GM12874 (cell line): ENCODE data around the gene EPSTI1.

Experiments
- TF ChIP-seq, protein P1 (sequence below): IDR thresholded peaks from 2 replicates; pipeline ENCODE4 v1.5.1; 2011; ENCODE audit warnings: low read depth, mild to moderate bottlenecking, control low read depth, low read length, moderate library complexity; ENCODE audit not compliant: insufficient read depth

EPSTI1 gene

DNA sequence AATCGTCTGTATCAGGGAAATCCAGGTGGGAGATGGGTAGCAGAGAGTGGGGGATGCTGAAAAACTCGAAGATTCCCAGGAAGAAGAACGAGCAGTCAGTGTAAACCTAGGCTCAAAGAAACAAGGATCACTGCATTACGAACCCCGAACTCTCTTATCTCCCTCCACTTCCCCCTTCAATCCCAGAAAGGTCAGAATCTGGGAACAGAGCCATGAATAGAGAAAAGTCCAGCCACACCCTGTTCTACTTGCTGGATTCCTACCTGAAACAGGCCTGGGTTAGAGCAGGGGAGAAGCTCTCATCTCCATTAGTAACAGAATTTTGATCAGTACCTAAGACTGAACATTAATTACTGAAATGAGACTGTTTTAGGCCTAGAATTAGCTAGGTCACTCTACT lies 24.4 kb downstream of the EPSTI1 start:
- TF ChIP-seq, protein P1, sequence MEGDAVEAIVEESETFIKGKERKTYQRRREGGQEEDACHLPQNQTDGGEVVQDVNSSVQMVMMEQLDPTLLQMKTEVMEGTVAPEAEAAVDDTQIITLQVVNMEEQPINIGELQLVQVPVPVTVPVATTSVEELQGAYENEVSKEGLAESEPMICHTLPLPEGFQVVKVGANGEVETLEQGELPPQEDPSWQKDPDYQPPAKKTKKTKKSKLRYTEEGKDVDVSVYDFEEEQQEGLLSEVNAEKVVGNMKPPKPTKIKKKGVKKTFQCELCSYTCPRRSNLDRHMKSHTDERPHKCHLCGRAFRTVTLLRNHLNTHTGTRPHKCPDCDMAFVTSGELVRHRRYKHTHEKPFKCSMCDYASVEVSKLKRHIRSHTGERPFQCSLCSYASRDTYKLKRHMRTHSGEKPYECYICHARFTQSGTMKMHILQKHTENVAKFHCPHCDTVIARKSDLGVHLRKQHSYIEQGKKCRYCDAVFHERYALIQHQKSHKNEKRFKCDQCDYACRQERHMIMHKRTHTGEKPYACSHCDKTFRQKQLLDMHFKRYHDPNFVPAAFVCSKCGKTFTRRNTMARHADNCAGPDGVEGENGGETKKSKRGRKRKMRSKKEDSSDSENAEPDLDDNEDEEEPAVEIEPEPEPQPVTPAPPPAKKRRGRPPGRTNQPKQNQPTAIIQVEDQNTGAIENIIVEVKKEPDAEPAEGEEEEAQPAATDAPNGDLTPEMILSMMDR, result no peak

GRCh38 chr13:42965281-42965680 lies 26.8 kb downstream of the EPSTI1 start:
- TF ChIP-seq, protein P1, result no peak

DNA sequence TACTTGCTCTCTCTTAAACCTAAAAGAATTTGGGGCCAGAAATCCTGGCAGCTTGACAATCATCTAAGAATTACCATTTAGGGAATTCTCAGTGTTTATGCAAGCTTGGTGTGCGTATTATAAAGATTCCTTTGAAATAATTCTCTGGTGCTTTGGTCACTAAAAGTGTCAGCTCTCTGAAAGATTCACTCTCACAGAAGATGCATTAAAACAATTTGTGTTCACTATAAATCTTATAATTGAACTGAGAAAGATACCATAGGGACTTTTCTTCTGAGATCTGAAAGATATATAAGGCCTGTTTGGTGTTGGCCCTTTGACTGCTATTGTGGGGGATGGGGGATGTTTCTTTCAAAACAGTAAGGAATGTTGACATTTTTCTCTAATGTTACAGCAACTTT lies 27.3 kb downstream of the EPSTI1 start:
- TF ChIP-seq, protein P1, result no peak

GRCh38 chr13:42959615-42960014 lies 32.4 kb downstream of the EPSTI1 start:
- TF ChIP-seq, protein P1, result no peak

GRCh38 chr13:42957881-42958280 lies 34.2 kb downstream of the EPSTI1 start:
- TF ChIP-seq, protein P1, result no peak

GRCh38 chr13:42950181-42950580 lies 41.9 kb downstream of the EPSTI1 start:
- TF ChIP-seq, protein P1, result no peak

DNA sequence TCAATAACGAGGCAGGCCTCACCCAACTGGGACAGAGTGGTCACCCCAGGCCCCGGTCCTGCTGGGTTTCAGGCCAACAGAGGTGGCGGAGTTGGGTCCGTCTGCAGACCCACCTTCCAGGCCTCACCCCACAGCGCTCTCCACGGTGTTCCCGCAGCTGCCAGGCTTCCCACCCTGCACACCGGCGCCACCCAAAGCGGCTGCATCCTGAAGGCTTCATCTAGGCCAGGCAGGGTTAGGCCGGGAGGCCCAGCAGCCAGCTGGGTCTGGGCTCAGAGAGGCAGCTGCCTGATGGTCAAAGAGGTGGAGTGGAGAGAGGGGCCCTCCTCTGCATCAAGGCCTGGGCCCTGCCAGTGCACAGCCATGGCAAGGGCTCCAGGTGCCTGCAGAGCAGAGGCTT lies 44.1 kb downstream of the EPSTI1 start:
- TF ChIP-seq, protein P1, result no peak

- TF ChIP-seq, protein P1, result no peak
These were observed 45.1 kb downstream of the EPSTI1 start for GRCh38 chr13:42946927-42947326.
